Measurements from ENCODE around the gene UBTD1. TPM values are rescaled to one million over a fixed set of nuclear protein-coding genes. Genes with fewer than 3 reads are reported as not detected.

Gene UBTD1
- total RNA-seq, 4 donors from 2014 or later, result 3.9 to 23.4 (median 12.4) TPM

GRCh38 chr10:97498076-97498840 lies 466 bp upstream of the UBTD1 start, which contains the start of gene MMS19:
MMS19 (minus strand) TSS chr10:97498422; CDS start chr10:97498384, 38 bp downstream.
- no peak for TF ChIP-seq CTCF (IDR thresholded peaks at IDR 0.05; ENCODE audit: low read depth)

- no peak for TF ChIP-seq CTCF (IDR thresholded peaks at IDR 0.05; ENCODE audit: low read depth)
Measured at GRCh38 chr10:97499561-97500296, 1.0 kb downstream of the UBTD1 start.

GRCh38 chr10:97500297-97500575 lies 1.5 kb downstream of the UBTD1 start:
- TF ChIP-seq CTCF (IDR thresholded peaks at IDR 0.05; ENCODE audit: low read depth), result no peak

- TF ChIP-seq CTCF (IDR thresholded peaks at IDR 0.05; ENCODE audit: low read depth), result no peak
Measured at GRCh38 chr10:97502916-97503315, 4.2 kb downstream of the UBTD1 start.

- no peak for TF ChIP-seq CTCF (IDR thresholded peaks at IDR 0.05; ENCODE audit: low read depth)
Measured at GRCh38 chr10:97503406-97503805, 4.7 kb downstream of the UBTD1 start.

GRCh38 chr10:97505152-97505551 lies 6.4 kb downstream of the UBTD1 start:
- TF ChIP-seq CTCF (IDR thresholded peaks at IDR 0.05; ENCODE audit: low read depth), result no peak

- no peak for TF ChIP-seq CTCF (IDR thresholded peaks at IDR 0.05; ENCODE audit: low read depth)
Measured at GRCh38 chr10:97506199-97506991, 7.7 kb downstream of the UBTD1 start.

Measured in subcutaneous adipose tissue (tissue), 4 donors.